ENCODE measurements around the gene SMIM26. TPM values are rescaled to one million over a fixed set of nuclear protein-coding genes. Genes with fewer than 3 reads are reported as not detected.

SMIM26 gene
- total RNA-seq, 4 donors from 2014 or later = 83.1 to 164 (median 112) TPM

DNA sequence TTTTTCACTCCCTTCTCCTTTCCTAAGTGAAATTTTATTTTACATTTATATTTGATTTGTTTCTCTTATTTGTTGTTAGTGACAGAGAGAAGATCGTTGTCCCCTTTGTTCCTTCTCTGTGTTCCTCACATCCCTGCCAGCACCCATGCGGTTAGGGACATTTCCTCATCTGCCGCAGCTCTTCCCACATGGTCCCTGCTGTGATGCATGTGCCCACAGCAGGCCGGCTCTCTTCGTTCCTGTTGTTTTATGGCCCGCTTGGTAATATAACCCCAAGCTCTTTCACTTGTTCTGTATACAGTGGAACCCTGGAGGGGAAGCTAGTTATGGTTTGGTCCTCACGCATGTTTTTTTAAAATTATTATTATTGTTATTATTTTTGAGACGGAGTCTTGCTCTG is 44.3 kb downstream of the SMIM26 start:
- TF ChIP-seq, protein P1, sequence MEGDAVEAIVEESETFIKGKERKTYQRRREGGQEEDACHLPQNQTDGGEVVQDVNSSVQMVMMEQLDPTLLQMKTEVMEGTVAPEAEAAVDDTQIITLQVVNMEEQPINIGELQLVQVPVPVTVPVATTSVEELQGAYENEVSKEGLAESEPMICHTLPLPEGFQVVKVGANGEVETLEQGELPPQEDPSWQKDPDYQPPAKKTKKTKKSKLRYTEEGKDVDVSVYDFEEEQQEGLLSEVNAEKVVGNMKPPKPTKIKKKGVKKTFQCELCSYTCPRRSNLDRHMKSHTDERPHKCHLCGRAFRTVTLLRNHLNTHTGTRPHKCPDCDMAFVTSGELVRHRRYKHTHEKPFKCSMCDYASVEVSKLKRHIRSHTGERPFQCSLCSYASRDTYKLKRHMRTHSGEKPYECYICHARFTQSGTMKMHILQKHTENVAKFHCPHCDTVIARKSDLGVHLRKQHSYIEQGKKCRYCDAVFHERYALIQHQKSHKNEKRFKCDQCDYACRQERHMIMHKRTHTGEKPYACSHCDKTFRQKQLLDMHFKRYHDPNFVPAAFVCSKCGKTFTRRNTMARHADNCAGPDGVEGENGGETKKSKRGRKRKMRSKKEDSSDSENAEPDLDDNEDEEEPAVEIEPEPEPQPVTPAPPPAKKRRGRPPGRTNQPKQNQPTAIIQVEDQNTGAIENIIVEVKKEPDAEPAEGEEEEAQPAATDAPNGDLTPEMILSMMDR (IDR thresholded peaks at IDR 0.05) = no peak
- no peak for TF ChIP-seq POLR2A (IDR thresholded peaks at IDR 0.05)
- H3K4me3 ChIP-seq (ENCODE audit: low read depth, poor library complexity, severe bottlenecking) = no peak overlapping the region
- 78 to 82% methylated on average over 8 of the region's 8 CpGs for WGBS, 2 donors
- intact Hi-C loops (cut with DNase I; ENCODE audit: low total_unique reads) = no loop called here
- DNase-seq (ENCODE audit: low spot score in 2 of 2) = peak in 1 of 2 donors; percentile 25

DNA sequence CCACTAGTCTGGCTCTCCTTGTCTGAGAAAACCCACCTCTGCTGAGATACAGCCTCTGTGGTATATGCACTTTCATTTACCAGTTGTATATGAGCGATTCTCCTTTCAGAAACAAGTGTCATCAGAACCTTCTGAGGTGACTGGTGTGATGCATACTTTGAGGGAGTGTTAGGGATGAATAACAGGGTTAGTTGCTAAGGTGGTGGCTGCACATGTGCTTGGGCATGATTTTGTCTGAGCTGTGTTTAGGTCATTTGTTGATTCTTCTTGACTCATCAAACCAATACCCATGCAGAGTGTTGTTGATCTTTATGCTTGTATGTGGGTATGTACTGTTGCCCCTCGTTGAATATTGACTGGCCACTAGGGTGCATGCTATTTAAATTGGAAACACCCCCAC is 46.3 kb downstream of the SMIM26 start:
- intact Hi-C loops (cut with DNase I; ENCODE audit: low total_unique reads) = no loop called here
- WGBS, 2 donors = 80 to 82% methylated on average over 2 of the region's 2 CpGs
- no peak overlapping the region for H3K4me3 ChIP-seq (ENCODE audit: low read depth, poor library complexity, severe bottlenecking)
- peak in 1 of 2 donors; percentile 3 for DNase-seq (ENCODE audit: low spot score in 2 of 2)
- TF ChIP-seq, protein P1 (IDR thresholded peaks at IDR 0.05) = no peak
- no peak for TF ChIP-seq POLR2A (IDR thresholded peaks at IDR 0.05)

DNA sequence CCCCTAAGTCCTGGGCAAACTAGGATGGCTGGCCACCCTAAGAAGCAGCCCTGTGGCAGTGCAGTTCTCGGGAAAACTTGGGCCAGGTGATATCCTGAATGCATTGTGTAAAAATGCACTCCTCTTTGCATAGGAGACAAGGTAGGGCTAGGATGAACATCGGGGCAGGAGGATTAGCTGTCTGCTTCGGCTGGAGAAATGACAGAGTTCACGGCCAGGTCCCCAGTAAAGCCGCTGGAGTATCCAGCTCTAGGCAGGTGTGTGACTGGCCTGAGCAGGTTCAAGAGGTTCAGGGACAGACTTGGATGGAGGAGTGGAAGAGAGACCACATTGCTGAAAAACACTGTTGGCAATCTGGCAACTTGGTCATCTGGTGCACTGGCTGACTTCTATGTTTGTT is 47.0 kb downstream of the SMIM26 start:
- WGBS, 2 donors = 90 to 98% methylated on average over 5 of the region's 5 CpGs

DNA sequence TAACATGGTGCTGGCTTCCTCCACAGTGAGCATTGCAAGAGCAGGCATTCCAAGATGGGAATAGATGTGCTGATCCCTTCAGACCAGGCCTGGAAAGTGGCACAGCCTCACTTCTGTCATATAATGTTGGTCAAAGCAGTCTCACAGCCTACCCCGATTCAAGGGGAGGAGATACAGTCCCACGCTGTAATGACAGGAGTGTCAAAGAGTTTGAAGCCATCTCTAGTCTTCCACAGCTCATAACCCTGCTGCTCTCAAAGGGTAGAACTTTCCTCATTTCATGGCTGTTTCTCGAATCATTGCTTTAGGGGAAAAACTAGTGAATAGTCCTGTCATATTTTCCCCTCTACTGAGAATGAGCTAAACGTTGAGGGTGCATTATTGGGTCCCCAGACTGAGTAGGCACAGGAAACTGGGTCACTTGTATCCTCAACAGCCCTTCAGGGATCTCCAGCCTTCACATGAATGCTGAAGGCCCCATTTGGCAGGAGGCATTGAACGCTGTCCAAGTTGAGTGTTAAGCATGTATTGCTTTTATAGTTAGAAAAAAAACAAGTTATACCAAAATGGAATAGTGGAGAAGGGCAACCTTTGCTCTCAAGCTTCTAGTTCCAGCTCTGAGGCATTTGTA is 47.9 kb downstream of the SMIM26 start:
- 30 to 52% methylated on average over 5 of the region's 5 CpGs for WGBS, 2 donors
- no peak for TF ChIP-seq POLR2A (IDR thresholded peaks at IDR 0.05)
- TF ChIP-seq, protein P1 (IDR thresholded peaks at IDR 0.05) = no peak
- no peak overlapping the region for H3K4me3 ChIP-seq (ENCODE audit: low read depth, poor library complexity, severe bottlenecking)
- intact Hi-C loops (cut with DNase I; ENCODE audit: low total_unique reads) = no loop called here
- DNase-seq (ENCODE audit: low spot score in 2 of 2) = peak in 1 of 2 donors; percentile 63

More for the DNA sequence above, 47.0 kb downstream of the SMIM26 start:
- intact Hi-C loops (cut with DNase I; ENCODE audit: low total_unique reads) = no loop called here
- peak in 1 of 2 donors; percentile 13 for DNase-seq (ENCODE audit: low spot score in 2 of 2)
- TF ChIP-seq, protein P1 (IDR thresholded peaks at IDR 0.05) = no peak
- TF ChIP-seq POLR2A (IDR thresholded peaks at IDR 0.05) = no peak
- no peak overlapping the region for H3K4me3 ChIP-seq (ENCODE audit: low read depth, poor library complexity, severe bottlenecking)

Other genes with a start within 250 kb of the SMIM26 start
- gene DZANK1, start 100.4 kb upstream of the SMIM26 start, total RNA-seq = 1 to 10 TPM in 3 of 4 donors, under 1 TPM in 1; 0.53 to 6.1 (median 4.3) TPM
- 10 to 100 TPM in 2 of 4 donors, 1 to 10 TPM in 2; 5.3 to 10.6 (median 8.7) TPM for gene POLR3F, start 100.0 kb upstream of the SMIM26 start, total RNA-seq
- gene RBBP9, start 70.2 kb upstream of the SMIM26 start, total RNA-seq = 10 to 100 TPM; 14.2 to 26.1 (median 19.4) TPM
- gene SEC23B, start 59.5 kb upstream of the SMIM26 start, total RNA-seq = 10 to 100 TPM; 32.5 to 43.9 (median 41.3) TPM
- gene DTD1, start 20.6 kb downstream of the SMIM26 start, total RNA-seq = 10 to 100 TPM; 21.7 to 41.8 (median 39.8) TPM
- not detected for gene SCP2D1, start 246.4 kb downstream of the SMIM26 start, total RNA-seq